Activated CD4-positive, alpha-beta T cell treated with anti-CD3 and anti-CD28 coated beads for 48 hours (primary cell): ENCODE measurements around the gene NUMA1.

Experiments
- DNase-seq: peaks from one replicate; pipeline ENCODE4 v3.0.0-alpha.2; 2020

The NUMA1 gene

DNA sequence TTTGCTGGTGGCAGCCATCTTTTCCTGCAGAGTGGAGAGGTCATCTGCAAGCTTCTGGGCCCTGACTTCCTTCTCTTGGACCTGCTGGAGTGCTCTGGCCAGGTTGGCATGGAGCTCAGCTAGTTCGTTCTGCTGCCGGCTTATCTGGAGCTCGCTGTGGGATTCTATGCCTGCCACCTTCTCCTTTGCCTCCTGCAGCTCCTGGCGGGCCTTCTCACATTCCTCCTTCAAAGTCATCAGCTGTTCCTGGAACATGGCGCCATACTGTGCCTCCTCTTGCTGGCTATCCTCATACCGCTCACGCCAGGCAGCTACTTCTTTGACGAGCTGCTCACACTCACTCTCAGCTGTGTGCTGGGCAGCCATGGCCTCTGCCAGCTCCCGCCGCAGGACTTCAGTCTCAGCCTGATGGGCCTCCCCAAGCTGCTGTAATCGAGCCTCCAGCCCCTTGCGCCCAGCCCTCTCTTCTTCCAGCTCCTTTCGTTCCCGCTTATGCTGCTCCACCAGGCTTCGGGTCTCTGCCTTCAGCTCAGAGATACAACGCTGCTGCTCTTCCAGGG is 65.5 kb downstream of the NUMA1 start:
- DNase-seq, result no peak

DNA sequence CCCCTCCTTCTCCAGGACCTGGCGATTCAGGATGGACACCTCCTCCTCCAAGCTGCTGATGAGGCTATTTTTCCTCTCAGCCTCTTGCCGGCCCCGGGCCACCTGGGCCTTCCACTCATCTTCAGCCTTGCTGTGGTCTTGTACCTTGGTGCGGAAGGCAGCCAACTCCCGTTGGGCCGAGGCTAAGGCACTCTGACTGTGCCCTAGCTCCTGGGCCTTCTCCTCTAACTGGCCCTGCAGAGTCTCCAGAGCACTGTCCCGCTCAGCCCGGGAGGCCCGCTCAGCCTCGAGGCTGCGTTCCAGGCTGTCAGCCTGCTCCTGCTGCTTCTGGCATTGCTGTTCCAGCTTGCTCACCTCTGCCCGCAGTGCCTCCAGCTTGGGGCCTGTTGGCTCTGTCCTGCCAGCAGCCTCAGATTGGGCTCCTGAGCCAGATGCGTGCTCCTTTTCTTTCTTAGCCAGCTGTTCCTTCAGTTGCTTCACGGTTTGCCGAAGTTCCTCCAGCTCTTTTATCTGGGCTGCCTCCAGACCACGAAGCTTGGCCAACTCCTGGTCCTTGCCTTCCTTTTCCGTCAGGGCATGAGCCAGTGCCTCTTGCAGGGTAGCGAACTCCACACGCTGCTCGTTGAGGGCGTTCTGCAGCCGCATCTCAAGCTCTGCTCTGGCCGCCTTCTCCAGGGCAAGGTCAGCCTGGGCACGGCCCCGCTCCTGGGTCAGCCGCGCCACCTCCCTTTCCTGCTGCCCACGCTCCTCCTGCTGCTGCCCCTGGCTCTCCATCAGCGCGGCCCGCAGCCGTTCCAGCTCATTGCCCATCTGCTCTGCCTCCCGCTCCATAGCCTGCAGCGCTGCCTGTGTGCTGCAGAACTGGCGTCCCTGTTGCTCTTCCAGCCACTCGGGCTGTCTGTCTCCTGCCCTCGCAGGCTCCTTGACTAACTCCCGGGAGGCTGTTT is 66.3 kb downstream of the NUMA1 start:
- DNase-seq, result no peak

DNA sequence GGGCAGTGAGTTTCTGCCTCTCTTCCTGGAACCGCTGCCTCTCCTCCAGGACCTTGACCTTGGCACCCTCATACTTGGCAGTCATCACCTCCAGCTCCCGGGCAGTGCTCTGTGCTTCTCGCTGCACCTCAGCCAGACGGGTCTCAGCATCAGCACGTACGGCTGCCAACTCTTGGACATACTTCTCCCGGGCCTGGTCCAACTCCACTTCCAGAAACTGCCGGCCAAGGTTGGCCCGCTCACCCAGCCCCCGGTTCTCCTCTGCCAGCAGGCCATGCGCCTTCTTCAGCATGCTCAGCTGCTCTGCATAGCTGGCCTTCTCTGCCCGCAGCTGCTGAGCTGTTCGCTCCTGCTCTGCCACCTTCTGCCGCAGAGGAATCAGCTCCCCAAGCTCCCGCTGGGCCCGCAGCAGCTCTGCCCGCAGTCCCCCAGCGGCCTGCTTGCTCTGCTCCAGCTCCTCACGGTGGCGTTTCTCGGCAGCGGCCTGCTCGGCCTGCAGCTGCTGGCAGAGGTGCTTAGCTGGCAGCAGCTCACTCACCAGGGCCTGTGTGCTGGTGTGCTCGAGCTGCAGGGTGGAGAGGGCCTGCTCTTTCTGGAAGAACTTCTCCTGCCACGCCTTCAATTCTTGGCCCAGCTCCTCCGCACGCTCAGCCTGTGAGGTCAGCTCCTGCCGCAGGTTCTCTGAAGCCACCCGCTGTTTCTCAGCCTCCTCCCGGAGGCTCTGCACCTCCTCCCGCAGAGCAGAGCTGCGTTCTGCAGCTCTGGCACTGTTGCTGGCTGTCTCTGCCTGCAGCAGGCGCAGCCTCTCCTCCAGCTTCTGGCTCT is 67.2 kb downstream of the NUMA1 start:
- no peak for DNase-seq

- no peak for DNase-seq
Measured at GRCh38 chr11:72012091-72012630, 68.2 kb downstream of the NUMA1 start.

GRCh38 chr11:72010529-72011233 is 69.7 kb downstream of the NUMA1 start:
- DNase-seq, result no peak

GRCh38 chr11:72009156-72009555 is 71.2 kb downstream of the NUMA1 start:
- DNase-seq, result no peak

- no peak for DNase-seq
Measured at GRCh38 chr11:72008728-72009127, 71.6 kb downstream of the NUMA1 start.

GRCh38 chr11:72007587-72007986 is 72.8 kb downstream of the NUMA1 start:
- no peak for DNase-seq

GRCh38 chr11:72007089-72007476 is 73.3 kb downstream of the NUMA1 start:
- no peak for DNase-seq

DNA sequence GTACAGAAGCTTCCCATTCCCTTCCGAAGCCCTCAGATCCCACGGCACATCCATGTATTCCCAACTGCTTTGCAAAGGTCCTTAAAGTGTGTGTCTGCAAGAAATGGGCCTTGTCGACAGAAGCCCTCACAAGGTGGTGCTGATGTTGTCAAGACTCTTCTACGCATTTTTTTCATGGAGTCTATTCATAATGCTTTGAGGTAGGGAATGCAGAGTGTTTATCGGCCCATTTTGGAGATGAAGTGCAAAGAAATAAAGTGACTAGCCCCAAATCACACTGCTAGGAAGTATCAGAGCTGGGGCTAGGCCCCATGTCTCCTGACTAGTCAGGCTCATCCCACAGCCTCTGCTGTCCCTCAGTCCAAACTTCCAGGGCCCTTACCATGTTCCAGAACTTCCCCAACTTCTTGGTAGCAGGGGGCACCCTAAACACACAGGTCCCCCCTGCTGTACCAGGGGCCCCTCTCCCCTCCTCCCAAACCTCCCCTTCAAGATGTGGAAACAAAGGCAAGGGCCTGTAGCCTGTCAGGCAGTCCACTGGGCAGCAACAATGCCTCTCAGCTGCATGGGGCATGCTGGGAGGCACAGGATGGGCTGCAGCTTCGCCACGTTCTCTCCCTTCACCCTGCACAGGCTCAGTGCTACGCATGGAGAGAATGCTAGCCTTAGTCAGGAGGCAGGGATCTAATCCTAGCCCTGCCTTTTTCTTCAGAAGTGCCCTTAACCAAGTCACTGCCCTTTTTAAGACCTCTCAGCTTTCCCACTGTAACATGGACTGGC is 73.8 kb downstream of the NUMA1 start:
- no peak for DNase-seq

GRCh38 chr11:72005347-72006260 is 74.7 kb downstream of the NUMA1 start:
- DNase-seq, result no peak

- no peak for DNase-seq
Measured at GRCh38 chr11:72004515-72005346, 75.6 kb downstream of the NUMA1 start.

DNA sequence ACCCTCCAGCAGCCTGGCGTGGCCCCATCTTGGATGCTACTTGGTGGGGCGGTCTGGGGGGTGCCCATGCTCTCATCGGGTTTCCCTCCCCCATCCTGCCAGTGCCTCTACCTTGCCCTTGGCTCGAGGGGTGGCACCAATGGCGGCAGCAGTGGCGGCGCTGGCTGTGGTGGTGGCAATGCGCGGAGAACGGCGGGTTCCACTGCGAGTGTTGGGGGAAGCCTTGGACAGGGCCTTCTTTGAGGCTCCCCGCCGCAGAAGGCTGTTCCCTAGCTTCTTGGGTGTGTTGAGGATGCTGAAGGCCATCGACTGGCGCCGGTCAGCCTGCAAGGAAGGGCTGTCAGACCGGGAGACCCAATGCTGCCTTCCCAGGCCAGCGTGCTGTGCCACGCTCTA is 76.6 kb downstream of the NUMA1 start:
- no peak for DNase-seq

DNA sequence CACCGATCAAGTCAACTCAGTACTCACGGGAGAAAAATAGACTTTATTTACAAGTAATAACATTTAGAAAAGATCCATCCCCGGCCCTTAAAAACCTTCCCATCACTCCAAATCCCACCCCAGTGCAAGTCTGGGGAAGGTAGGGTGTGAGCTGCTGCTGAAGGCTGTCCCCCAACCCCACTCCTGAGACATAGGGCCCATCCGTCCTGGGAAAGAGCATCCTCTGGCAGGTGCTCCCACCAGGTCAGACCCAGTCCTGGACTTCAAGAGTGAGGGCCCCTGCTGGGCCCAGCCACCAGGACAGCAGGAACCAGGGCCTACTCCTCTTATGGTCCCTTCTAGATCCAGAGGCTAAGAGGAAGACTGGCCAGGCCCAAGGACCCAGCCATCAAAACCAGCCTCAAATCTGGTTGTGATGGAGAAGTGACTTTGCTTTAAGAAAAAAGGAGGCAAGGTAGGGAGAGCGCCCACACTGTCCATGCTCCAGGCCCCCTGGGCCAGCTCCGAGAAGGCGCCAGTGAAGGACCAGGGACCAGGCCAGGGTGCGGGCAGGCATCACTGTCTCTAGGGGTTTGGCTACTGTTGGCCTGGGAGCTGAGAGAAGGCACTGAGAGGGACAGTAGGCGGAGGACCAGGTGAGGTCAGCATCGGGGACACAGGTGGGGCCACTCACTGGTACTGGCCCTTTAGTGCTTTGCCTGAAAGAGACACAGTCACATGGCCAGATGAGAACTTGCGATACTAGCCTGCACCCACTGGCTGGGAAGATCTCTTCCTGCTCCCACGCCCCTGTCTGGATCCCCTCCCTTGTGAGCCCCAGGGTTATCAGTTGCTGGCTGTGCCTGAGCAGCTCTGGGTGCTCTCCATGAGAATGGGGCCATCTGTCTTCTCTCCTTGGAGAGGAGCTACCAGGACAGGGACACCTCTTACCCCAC is 77.2 kb downstream of the NUMA1 start:
- DNase-seq, result no peak

- no peak for DNase-seq
Measured at GRCh38 chr11:72001834-72002591, 78.3 kb downstream of the NUMA1 start.

GRCh38 chr11:72001285-72001684 is 79.1 kb downstream of the NUMA1 start:
- DNase-seq, result no peak

GRCh38 chr11:72000202-72000867 is 80.0 kb downstream of the NUMA1 start:
- DNase-seq, result no peak
